MV-4-11 (cell line): ENCODE data around the gene SLC29A2.

Source experiments
- DNase-seq: peaks from one replicate; lab custom pipeline; 2025; lab: John Stamatoyannopoulos, UW

Gene SLC29A2

DNA sequence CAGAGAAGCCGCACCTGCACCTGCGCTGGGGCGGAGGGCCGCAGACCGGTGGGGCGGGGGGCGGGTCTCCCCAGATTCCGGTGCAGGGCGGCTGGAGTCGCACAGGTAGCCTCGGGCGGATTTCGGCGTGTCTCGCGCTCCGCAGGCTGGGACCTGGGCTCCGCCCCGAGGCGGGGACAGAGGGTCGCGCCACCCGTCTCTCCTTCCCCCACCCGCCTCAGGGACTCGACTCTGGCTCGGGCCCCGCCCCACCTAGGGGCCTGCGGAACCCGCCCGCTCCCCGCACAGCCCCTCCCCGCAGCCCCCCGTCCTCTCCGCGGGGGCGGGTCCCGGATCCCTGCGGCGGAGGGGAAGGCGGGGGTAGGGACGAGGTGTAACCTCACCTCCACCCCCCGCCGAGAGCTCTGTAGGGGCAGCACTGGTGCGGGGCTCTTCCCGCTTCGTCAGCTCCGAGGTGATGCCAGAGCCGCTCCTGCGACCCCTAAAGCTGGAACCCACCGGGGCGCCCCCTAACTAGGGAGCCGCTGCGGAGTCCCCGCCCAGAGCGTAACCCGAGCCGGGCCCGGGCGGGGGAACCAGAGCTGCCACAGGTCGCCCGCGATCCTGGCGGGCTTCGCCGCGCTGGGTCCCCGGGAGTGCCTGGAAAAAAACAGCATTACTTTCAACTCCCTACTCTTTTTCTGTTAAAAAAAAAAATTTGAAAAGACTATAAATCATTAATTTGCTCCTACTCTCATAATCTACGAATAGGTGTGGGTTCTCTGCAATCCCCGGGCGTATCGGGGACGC, at the start of gene SLC29A2:
Gene SLC29A2 (minus strand): TSS at position 134 of the 789 bp plus-strand sequence. CDS start 169 bp downstream, outside the sequence.
- DNase-seq = no peak

DNA sequence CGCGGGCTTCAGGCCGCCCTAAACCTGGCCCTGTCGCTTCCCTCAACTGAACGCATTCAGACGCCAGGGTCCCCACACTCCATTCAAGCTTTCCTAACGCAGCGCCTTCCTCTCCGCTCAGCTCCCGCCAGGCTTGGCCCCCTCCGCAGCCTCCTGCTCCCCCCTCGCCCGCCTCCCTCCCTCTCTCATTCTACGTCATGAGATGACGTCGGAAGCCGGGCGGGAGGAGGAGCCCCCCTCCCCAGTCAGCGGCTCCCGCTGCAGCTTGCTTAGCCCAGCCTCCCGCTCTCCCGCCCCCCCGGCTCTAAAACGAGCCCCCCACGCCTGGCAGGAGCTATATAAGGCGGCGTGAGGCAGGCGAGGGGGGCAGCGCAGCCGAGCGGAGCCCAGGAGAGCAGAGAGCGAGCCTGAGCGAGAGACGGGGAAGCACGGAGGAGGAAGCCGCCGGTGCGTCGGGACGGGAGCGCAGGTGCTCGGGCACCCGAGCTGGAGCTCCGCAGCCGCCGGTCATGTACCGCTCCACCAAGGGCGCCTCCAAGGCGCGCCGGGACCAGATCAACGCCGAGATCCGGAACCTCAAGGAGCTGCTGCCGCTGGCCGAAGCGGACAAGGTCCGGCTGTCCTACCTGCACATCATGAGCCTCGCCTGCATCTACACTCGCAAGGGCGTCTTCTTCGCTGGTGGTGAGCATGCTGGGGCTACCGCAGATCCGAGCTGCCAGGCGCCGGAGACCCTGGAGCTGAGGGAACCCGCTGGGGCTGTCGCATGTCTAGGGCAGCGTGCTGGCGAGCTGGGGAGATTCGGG, 49.3 kb upstream of the SLC29A2 start, which contains the start of gene NPAS4:
Gene NPAS4 (plus strand): TSS at position 365 of the 806 bp plus-strand sequence. CDS start 145 bp downstream, at position 510.
- no peak for DNase-seq

GRCh38 chr11:66419825-66420224, 48.3 kb upstream of the SLC29A2 start:
- no peak for DNase-seq

DNA sequence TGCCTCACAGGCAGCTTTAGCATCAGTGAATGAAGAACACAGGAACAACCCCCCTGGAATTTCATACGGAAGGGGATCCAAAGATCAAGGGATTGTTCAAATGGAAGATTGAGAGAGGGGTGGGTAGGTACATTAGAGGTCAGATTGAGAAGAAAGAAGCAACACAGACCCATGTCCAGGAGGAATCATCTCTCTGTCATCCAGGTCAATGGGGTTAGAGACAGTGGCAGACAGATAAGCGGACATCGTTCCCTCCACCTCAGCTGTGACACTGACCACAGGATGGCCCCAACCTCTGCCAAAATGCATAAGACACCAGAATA, 47.4 kb upstream of the SLC29A2 start:
- DNase-seq = no peak

DNA sequence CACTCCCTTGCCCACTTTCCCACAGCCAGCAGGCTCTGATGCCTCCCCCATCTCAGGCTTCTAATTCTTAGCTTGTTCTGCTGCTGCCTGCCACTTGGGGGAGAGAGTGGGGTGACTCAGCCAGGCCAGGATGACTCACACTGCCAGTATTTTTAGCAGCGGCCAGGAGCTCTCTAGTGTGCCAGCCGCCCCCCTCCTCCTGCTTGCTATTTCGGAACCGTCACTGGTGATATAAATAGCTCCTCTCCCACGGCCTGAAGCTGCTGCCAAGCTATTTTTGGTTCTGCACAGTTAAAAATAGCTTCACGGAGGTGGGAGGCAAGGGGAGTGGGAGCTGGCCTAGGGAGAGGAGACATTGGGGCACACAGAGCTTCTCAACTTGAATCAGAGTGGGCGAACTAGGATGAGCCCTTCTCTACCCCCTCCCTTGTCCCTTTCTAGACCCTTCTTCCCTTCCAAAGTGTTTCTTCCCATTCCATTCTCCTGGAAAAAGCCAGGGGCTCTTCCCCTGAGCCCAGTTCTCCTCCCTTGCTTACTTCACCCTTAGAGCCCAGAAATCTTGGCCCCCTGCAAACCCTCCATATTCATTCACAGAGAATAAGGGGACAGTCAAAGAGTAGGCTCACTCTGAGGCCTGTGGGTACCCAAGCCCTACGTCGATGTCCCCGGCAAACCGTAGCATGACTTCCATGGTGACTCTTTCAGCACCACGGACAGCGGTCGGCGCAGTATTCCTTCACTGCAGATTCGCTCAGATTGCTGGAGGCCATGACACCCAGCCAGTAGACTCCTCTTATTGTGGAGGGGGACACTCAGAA, 46.8 kb upstream of the SLC29A2 start:
- peak; percentile 95 for DNase-seq

DNA sequence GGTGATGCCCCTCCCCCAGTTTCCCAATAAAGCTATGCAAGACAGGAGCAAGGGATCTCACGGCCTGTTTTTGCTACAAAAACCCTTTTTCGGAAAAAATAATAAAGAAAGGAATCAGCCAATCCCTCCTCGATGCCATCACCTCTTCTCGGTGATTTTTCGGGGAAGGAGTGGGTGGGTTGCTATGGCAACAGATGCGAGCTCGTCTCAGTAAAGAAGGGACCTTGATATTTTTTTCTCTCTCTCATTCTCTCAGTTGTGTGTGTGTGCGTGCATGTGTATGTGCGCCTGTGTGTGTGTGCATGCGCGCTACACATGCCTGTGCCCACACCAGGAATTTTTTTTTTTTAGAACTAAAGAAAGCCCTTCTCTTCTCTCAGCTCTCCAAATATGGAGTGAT, 45.4 kb upstream of the SLC29A2 start:
- no peak for DNase-seq

- no peak for DNase-seq
Observed at GRCh38 chr11:66415423-66415822, 43.9 kb upstream of the SLC29A2 start.

GRCh38 chr11:66414120-66414934, 42.8 kb upstream of the SLC29A2 start:
- no peak for DNase-seq

GRCh38 chr11:66413167-66413566, 41.6 kb upstream of the SLC29A2 start:
- no peak for DNase-seq

GRCh38 chr11:66412110-66412509, 40.5 kb upstream of the SLC29A2 start:
- no peak for DNase-seq

DNA sequence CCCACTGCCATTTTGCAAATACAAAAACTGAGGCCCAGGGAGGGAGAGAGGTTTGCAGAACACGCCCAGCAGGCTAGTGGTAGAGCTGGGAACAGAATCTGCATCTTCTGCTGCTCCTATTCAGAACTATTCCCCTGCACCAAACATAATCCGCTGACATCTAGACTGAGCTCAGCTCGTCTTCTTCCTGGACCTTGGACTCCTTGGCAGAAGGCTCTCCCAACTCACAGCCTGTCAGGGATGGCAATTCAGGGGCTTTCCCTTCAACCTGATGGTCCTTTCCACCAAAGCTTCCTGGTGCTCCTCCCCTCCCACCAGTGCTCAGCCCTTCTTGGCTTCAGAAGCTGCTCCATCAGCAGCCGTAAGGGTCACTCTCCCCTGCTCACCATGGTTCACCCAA, 39.8 kb upstream of the SLC29A2 start:
- DNase-seq = no peak

DNA sequence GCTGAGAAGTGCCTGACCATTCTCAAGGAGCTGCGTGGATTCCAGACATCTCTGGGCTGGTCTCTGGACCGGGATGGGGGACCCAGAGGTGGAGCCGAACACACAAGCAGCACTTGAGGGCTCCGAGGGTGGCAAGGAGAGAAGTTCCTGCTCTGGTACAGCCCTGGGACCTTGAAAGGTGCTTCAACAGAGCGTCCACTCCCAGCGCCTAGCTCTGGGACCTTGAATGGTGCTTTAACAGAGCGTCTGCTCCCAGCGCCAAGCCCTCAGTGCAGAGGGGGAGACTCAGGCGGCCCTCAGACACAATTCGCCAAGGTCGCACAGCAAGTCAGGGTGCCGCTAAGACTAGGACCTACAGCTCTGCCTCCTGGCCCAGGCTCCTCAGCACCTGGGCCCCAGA, 38.6 kb upstream of the SLC29A2 start:
- no peak for DNase-seq

DNA sequence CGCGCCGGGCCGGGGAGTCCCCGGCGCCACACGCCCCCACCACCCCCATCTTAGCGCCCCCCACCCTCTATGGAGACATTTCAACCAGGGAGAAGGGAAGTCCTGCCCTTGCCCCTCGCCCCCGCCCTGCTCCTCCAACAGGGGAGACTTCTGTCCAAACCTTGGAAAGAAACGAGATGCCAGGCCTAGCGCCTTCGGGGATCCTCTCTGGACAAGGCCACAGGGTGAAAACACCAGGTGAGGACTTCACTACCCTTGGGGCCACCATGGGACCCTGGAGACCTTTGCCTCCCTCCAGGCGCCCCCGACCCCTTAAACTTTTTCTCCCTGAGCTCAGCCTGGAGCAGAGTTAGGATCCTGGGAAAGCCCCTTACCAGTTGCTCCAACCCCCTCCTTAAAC, 37.7 kb upstream of the SLC29A2 start:
- no peak for DNase-seq

GRCh38 chr11:66408488-66409214, 37.1 kb upstream of the SLC29A2 start:
- peak; percentile 89 for DNase-seq

- no peak for DNase-seq
Observed at GRCh38 chr11:66407651-66408050, 36.1 kb upstream of the SLC29A2 start.

- DNase-seq = no peak
Observed at GRCh38 chr11:66393954-66394353, 22.4 kb upstream of the SLC29A2 start.

DNA sequence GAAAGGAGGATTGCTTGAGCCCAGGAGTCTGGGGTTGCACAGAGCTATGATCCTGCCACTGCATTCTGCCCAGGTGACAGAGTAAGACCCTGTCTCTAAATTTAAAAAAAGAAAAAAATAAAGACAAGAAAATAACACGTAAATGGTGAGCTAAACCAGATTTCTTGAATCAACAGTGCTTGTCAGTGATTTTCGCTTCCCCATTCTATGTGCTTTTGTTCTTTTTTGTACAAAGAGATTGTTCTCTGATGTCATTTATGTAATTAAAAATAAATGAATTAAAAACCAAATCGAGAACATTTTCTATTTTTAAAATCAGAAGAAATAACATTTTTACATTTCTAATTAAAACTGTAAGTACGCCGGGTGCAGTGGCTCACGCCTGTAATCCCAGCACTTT, 19.8 kb upstream of the SLC29A2 start:
- no peak for DNase-seq

DNA sequence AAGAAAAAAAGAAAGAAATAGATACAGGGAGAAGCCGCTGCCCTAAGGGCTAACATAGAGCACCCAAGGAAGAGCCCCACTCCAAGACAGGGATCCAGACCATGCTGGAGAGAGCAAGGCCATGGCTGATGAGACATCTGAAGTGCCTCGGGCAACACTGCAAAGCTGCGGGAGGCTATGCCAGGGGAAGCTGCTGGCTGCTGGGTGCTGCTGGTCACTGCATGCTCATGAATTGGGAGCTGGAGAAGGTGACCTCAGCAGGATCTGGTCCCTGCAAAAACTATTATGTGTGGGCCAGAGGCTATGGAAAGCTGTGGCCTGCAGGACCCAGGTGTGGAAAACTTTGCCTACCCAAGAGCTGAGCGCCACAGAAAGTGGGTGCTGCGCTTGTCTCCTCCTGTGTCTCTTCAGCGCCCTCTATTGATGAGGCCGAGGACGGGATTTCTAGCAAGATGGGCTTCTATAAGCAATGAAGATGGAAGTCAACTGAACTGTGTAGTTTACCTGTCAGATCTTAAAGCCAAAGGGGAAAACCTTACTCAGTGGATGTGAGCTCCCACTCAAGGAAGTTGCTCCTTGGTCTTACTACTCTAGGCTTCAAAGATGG, 17.3 kb upstream of the SLC29A2 start:
- DNase-seq = peak; percentile 69

DNA sequence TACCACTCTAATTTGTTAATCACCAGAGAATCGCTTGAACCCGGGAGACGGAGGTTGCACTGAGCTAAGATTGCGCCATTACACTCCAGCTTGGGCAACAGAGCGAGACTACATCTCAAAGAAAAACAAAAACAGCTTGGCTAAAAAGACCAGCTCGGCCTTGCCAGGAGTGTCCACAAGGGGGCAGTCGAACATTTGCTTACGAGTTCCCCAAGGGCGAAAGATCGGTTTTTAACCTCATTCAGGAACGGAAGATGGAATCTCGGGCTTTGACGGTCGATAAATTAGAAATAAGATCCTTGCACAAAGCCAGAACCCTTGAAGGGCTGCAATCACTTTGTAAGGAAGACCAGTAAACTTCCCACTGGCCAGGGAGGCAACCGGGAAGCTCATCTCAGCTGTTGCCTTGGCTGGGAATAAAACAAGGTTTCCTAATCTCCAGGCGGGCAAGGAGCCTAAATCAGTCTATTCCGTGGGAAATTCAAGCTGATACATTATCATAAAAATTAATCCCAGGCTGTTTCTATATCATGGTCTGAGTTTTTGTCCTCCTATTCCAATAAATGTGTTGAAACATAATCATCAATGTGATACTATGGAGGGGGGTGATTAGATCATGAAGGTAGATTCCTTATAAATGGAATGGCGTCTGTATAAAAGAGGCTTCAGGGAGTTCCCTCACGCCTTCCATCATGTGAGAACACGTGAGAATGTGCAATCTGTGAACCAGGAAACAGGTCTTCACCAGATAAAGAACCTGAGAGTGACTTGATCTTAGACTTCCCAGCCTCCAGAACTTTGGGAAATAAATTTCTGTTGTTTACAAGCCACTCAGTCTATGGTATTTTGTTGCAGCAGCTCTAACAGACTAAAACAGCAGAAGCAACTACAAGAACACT, 14.9 kb upstream of the SLC29A2 start:
- DNase-seq = peak; percentile 82
